Mesothelial cell of epicardium (in vitro differentiated cells): ENCODE data around the gene PAM. TPM values are rescaled to one million over a fixed set of nuclear protein-coding genes. Genes with fewer than 3 reads are reported as not detected.
"Not testable (repeated sequence)": the region's sequence is repeated elsewhere in the genome, so short reads cannot be mapped to it uniquely, and the experiment has no call there.

Experiments
- DNase-seq, 2 experiments: peaks; one replicate each; pipeline ENCODE4 v3.0.0; 2021; ENCODE audit warnings: low spot score in 2 of 2; ENCODE audit not compliant: unreplicated experiment in 2 of 2
- H3K27ac Mint-ChIP-seq: 2 replicates; pipeline ENCODE4 v1.8.0; 2021; ENCODE audit warnings: mixed read lengths
- H3K27me3 Mint-ChIP-seq: 2 replicates; pipeline ENCODE4 v1.8.0; 2021; ENCODE audit warnings: low read depth, mixed read lengths
- H3K36me3 Mint-ChIP-seq: 2 replicates; pipeline ENCODE4 v1.8.0; 2021; ENCODE audit warnings: mixed read lengths
- H3K4me1 Mint-ChIP-seq: 2 replicates; pipeline ENCODE4 v1.8.0; 2021; ENCODE audit warnings: mixed read lengths
- H3K4me3 Mint-ChIP-seq: 2 replicates; pipeline ENCODE4 v1.8.0; 2021; ENCODE audit warnings: mild to moderate bottlenecking, moderate library complexity, mixed read lengths
- H3K9me3 Mint-ChIP-seq: 2 replicates; pipeline ENCODE4 v1.8.0; 2021; ENCODE audit warnings: mixed read lengths
- total RNA-seq: library from RNA; stranded (reverse); gene quantifications from 3 replicates; pipeline ENCODE4 v1.2.1, GENCODE V29; 2021
- TF ChIP-seq, protein P1 (sequence below): fragments of 200-600 bp; sonication (generic); IDR thresholded peaks from one replicate; pipeline ENCODE4 v1.5.0; 2021; ENCODE audit warnings: antibody characterized with exemption; ENCODE audit not compliant: unreplicated experiment

The PAM gene
- total RNA-seq, 1 donor from 2014 or later, result 94.3 TPM

DNA sequence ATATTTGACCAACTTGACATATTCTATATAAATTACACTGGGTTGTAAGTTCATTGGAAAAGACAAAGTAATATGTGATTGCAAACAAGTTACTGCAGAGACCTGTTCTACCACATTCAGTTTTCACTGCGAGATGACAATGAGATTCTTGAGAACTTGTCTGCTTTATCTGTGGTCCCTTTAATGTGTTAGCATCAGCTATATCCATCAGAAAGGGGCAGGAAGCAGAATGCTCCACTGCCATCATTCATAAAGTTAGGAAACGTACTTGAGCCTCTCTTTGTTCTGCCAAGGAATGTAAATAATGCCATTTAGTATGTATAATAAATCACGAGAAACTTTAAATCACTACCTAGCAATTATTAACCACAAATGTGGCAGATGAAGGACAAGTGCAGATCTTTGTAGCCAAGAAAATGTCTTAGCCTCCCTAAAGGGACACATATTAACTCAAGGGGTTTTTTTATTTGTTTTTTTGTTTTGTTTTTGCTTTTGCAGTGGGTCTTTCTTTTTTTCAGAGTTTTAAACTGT is 305.4 kb downstream of the PAM start:
- TF ChIP-seq, protein P1, sequence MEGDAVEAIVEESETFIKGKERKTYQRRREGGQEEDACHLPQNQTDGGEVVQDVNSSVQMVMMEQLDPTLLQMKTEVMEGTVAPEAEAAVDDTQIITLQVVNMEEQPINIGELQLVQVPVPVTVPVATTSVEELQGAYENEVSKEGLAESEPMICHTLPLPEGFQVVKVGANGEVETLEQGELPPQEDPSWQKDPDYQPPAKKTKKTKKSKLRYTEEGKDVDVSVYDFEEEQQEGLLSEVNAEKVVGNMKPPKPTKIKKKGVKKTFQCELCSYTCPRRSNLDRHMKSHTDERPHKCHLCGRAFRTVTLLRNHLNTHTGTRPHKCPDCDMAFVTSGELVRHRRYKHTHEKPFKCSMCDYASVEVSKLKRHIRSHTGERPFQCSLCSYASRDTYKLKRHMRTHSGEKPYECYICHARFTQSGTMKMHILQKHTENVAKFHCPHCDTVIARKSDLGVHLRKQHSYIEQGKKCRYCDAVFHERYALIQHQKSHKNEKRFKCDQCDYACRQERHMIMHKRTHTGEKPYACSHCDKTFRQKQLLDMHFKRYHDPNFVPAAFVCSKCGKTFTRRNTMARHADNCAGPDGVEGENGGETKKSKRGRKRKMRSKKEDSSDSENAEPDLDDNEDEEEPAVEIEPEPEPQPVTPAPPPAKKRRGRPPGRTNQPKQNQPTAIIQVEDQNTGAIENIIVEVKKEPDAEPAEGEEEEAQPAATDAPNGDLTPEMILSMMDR, result no peak
- H3K27me3 Mint-ChIP-seq, result no peaks in the 10 kb centered on the region
- peaks cover 11% of the 10 kb centered on the region for H3K9me3 Mint-ChIP-seq
- H3K4me1 Mint-ChIP-seq, result peaks cover 23% of the 10 kb centered on the region
- no peak for DNase-seq
- H3K27ac Mint-ChIP-seq, result no peak overlapping the region
- peaks cover 2% of the 10 kb centered on the region for H3K36me3 Mint-ChIP-seq
- no peak overlapping the region for H3K4me3 Mint-ChIP-seq

DNA sequence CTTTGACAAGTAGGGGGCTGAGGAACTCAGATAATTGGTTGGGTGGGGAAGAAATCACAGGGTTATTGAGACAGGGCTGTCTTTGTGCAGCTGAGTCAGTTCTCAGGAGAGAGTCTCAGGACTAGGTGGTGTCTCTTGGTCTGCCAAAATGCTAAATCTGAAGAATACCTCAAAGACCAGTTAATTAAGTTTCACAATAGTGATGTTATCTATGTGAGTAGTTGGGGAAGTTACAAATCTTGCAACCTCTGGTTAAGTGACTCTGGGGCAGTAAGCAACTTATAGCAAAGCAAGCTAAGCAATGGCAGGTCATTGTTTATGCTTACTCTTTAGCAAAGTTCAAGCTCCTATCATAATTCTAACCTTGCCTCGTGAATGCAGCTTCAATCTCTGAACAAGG is 311.2 kb downstream of the PAM start:
- no peaks in the 10 kb centered on the region for H3K36me3 Mint-ChIP-seq
- peaks cover 8% of the 10 kb centered on the region for H3K4me1 Mint-ChIP-seq
- H3K27me3 Mint-ChIP-seq, result no peaks in the 10 kb centered on the region
- H3K27ac Mint-ChIP-seq, result no peak overlapping the region
- H3K4me3 Mint-ChIP-seq, result no peak overlapping the region
- TF ChIP-seq, protein P1, result no peak
- no peak for DNase-seq
- no peaks in the 10 kb centered on the region for H3K9me3 Mint-ChIP-seq

DNA sequence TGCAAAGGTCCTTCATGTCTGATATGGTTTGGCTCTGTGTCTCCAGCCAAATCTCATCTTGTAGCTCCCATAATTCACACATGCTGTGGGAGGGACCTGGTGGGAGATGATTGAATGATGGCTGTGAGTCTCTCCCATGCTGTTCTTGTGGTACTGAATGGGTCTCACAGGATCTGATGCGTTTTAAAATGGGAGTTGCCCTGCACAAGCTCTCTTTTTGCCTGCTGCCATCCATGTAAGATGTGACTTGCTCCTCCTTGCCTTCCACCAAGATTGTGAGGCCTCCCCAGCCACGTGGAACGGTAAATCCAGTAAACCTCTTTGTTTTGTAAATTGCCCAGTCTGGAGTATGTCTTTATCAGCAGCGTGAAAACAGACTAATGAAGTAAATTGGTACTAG is 318.4 kb downstream of the PAM start:
- H3K4me1 Mint-ChIP-seq, H3K36me3 Mint-ChIP-seq, H3K27ac Mint-ChIP-seq, H3K4me3 Mint-ChIP-seq, DNase-seq, H3K27me3 Mint-ChIP-seq: not testable (repeated sequence)
- peaks cover 57% of the 10 kb centered on the region for H3K9me3 Mint-ChIP-seq

DNA sequence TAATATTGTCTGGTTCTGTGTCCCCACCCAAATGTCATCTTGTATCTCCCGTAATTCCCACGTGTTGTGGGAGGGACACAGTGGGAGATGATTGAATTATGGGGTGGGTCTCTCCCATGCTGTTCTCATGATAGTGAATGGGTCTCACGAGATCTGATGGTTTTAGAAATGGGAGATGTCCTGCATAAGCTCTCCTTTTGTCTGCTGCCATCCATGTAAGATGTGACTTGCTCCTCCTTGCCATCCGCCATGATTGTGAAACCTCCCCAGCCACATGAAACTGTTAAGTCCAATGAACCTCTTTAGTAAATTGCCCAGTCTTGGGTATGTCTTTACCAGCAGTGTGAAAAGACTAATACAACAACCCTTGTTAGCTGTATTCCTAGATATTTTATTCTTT is 320.3 kb downstream of the PAM start:
- H3K4me3 Mint-ChIP-seq, result no peak overlapping the region
- peaks cover 63% of the 10 kb centered on the region for H3K9me3 Mint-ChIP-seq
- no peak for DNase-seq
- no peak overlapping the region for H3K27ac Mint-ChIP-seq
- H3K27me3 Mint-ChIP-seq, result no peaks in the 10 kb centered on the region
- no peaks in the 10 kb centered on the region for H3K4me1 Mint-ChIP-seq
- TF ChIP-seq, protein P1, result no peak
- peaks cover 5% of the 10 kb centered on the region for H3K36me3 Mint-ChIP-seq
